ENCODE results near the gene HS6ST2. TPM values are rescaled to one million over a fixed set of nuclear protein-coding genes. Genes with fewer than 3 reads are reported as not detected.

The HS6ST2 gene
- total RNA-seq, 1 experiment from 2014 or later = 7.4 TPM

GRCh38 chrX:132716006-132716405 lies 242.4 kb downstream of the HS6ST2 start:
- POLR2A ChIA-PET (ENCODE audit: unreplicated experiment) = no interaction called here

GRCh38 chrX:132714913-132715312 lies 243.5 kb downstream of the HS6ST2 start:
- H2AFZ ChIP-seq (ENCODE audit: low read length) = no peak overlapping the region
- no peaks in the 10 kb centered on the region for H3F3A ChIP-seq (ENCODE audit: low read length, unreplicated experiment)
- H4K20me1 ChIP-seq (ENCODE audit: low read length) = no peaks in the 10 kb centered on the region
- no peaks in the 10 kb centered on the region for H3K79me2 ChIP-seq (ENCODE audit: low read length)
- ChIA-PET CTCF (no interaction called here), POLR2A (ENCODE audit: unreplicated experiment) (no interaction called here)
- no peaks in the 10 kb centered on the region for H3K9me3 ChIP-seq (ENCODE audit: low read length)
- intact Hi-C loops (cut with micrococcal nuclease) = no loop called here
- no TSS peak for BruUV-seq (replicated peaks)
- H3K27ac ChIP-seq (ENCODE audit: low read length) = no peak overlapping the region
- H3K36me3 ChIP-seq (ENCODE audit: low read depth, low read length) = no peaks in the 10 kb centered on the region
- no peak overlapping the region for H3K4me3 ChIP-seq (ENCODE audit: low read length)
- no peak for DNase-seq
- no peak overlapping the region for H3K4me2 ChIP-seq (ENCODE audit: low read length)
- no peak for TF ChIP-seq EZH2phosphoT487 (IDR thresholded peaks at IDR 0.05; ENCODE audit: borderline replicate concordance, low read length)
- no peak for TF ChIP-seq EZH2 (IDR thresholded peaks at IDR 0.05; ENCODE audit: low read length, unreplicated experiment)
- TF ChIP-seq CTCF (conservative IDR thresholded peaks at IDR 0.05; ENCODE audit: low read depth, low read length) = no peak
- H3K9me2 ChIP-seq (replicated peaks; ENCODE audit: low read length) = no peaks in the 10 kb centered on the region
- no peak overlapping the region for H3K9ac ChIP-seq (ENCODE audit: low read length)
- H3K4me1 ChIP-seq (ENCODE audit: insufficient read depth, low read length) = no peaks in the 10 kb centered on the region
- no peak for ATAC-seq
- H3K27me3 ChIP-seq (ENCODE audit: low read length) = no peaks in the 10 kb centered on the region

More at GRCh38 chrX:132716006-132716405, 242.4 kb downstream of the HS6ST2 start:
- H3K79me2 ChIP-seq (ENCODE audit: low read length) = no peaks in the 10 kb centered on the region
- no peaks in the 10 kb centered on the region for H3K9me3 ChIP-seq (ENCODE audit: low read length)
- no peaks in the 10 kb centered on the region for H3F3A ChIP-seq (ENCODE audit: low read length, unreplicated experiment)
- no peaks in the 10 kb centered on the region for H3K36me3 ChIP-seq (ENCODE audit: low read depth, low read length)
- CTCF ChIA-PET = no interaction called here
- H3K9ac ChIP-seq (ENCODE audit: low read length) = no peak overlapping the region
- no peak overlapping the region for H3K4me2 ChIP-seq (ENCODE audit: low read length)
- H3K4me3 ChIP-seq (ENCODE audit: low read length) = no peak overlapping the region
- H2AFZ ChIP-seq (ENCODE audit: low read length) = no peak overlapping the region
- no peaks in the 10 kb centered on the region for H4K20me1 ChIP-seq (ENCODE audit: low read length)
- H3K4me1 ChIP-seq (ENCODE audit: insufficient read depth, low read length) = no peaks in the 10 kb centered on the region
- no peaks in the 10 kb centered on the region for H3K27me3 ChIP-seq (ENCODE audit: low read length)
- no peak overlapping the region for H3K27ac ChIP-seq (ENCODE audit: low read length)
- TF ChIP-seq EZH2phosphoT487 (IDR thresholded peaks at IDR 0.05; ENCODE audit: borderline replicate concordance, low read length) (no peak), CTCF (conservative IDR thresholded peaks at IDR 0.05; ENCODE audit: low read depth, low read length) (peak; percentile 67)
- BruUV-seq (replicated peaks) = no TSS peak
- intact Hi-C loops (cut with micrococcal nuclease) = loop anchor here (1.0 to 2.0 kb wide), 2 partner anchors 39 to 80 kb away; no protein-coding TSS in a partner anchor
- ATAC-seq = peak; percentile 33; the same call in 1 of the 2 replicates
- DNase-seq = peak; percentile 10
- no peaks in the 10 kb centered on the region for H3K9me2 ChIP-seq (replicated peaks; ENCODE audit: low read length)

- H3K9ac ChIP-seq (ENCODE audit: low read length) = no peak overlapping the region
- H3K9me2 ChIP-seq (replicated peaks; ENCODE audit: low read length) = no peaks in the 10 kb centered on the region
- DNase-seq (no peak), ATAC-seq (no peak)
- H3K4me2 ChIP-seq (ENCODE audit: low read length) = no peak overlapping the region
- BruUV-seq (replicated peaks) = no TSS peak
- intact Hi-C loops (cut with micrococcal nuclease) = no loop called here
- H3K79me2 ChIP-seq (ENCODE audit: low read length) = no peaks in the 10 kb centered on the region
- CTCF ChIA-PET = no interaction called here
- no peaks in the 10 kb centered on the region for H3K36me3 ChIP-seq (ENCODE audit: low read depth, low read length)
- POLR2A ChIA-PET (ENCODE audit: unreplicated experiment) = no interaction called here
- no peak for TF ChIP-seq EZH2 (IDR thresholded peaks at IDR 0.05; ENCODE audit: low read length, unreplicated experiment)
- no peak for TF ChIP-seq EZH2phosphoT487 (IDR thresholded peaks at IDR 0.05; ENCODE audit: borderline replicate concordance, low read length)
- no peak for TF ChIP-seq CTCF (conservative IDR thresholded peaks at IDR 0.05; ENCODE audit: low read depth, low read length)
- no peaks in the 10 kb centered on the region for H3K27me3 ChIP-seq (ENCODE audit: low read length)
- H2AFZ ChIP-seq (ENCODE audit: low read length) = no peak overlapping the region
- no peaks in the 10 kb centered on the region for H3K9me3 ChIP-seq (ENCODE audit: low read length)
- no peak overlapping the region for H3K4me3 ChIP-seq (ENCODE audit: low read length)
- H3F3A ChIP-seq (ENCODE audit: low read length, unreplicated experiment) = no peaks in the 10 kb centered on the region
- no peak overlapping the region for H3K27ac ChIP-seq (ENCODE audit: low read length)
- no peaks in the 10 kb centered on the region for H4K20me1 ChIP-seq (ENCODE audit: low read length)
- no peaks in the 10 kb centered on the region for H3K4me1 ChIP-seq (ENCODE audit: insufficient read depth, low read length)
These were observed 246.1 kb downstream of the HS6ST2 start for GRCh38 chrX:132712350-132712749.
